Fibroblast of the conjunctiva (primary cell): ENCODE data around the gene ATOH1.

ENCODE experiments used
- DNase-seq: peaks from one replicate; pipeline ENCODE4 v3.0.0-alpha.2; 2010; ENCODE audit warnings: low read depth

ATOH1 gene, protein sequence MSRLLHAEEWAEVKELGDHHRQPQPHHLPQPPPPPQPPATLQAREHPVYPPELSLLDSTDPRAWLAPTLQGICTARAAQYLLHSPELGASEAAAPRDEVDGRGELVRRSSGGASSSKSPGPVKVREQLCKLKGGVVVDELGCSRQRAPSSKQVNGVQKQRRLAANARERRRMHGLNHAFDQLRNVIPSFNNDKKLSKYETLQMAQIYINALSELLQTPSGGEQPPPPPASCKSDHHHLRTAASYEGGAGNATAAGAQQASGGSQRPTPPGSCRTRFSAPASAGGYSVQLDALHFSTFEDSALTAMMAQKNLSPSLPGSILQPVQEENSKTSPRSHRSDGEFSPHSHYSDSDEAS

DNA sequence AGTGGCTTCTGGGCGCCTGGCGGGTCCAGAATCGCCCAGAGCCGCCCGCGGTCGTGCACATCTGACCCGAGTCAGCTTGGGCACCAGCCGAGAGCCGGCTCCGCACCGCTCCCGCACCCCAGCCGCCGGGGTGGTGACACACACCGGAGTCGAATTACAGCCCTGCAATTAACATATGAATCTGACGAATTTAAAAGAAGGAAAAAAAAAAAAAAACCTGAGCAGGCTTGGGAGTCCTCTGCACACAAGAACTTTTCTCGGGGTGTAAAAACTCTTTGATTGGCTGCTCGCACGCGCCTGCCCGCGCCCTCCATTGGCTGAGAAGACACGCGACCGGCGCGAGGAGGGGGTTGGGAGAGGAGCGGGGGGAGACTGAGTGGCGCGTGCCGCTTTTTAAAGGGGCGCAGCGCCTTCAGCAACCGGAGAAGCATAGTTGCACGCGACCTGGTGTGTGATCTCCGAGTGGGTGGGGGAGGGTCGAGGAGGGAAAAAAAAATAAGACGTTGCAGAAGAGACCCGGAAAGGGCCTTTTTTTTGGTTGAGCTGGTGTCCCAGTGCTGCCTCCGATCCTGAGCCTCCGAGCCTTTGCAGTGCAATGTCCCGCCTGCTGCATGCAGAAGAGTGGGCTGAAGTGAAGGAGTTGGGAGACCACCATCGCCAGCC, at the start of gene ATOH1:
TSS of gene ATOH1 (plus strand) at position 422 of the 663 bp plus-strand sequence. CDS start at position 596, 174 bp downstream.
- no peak for DNase-seq

DNA sequence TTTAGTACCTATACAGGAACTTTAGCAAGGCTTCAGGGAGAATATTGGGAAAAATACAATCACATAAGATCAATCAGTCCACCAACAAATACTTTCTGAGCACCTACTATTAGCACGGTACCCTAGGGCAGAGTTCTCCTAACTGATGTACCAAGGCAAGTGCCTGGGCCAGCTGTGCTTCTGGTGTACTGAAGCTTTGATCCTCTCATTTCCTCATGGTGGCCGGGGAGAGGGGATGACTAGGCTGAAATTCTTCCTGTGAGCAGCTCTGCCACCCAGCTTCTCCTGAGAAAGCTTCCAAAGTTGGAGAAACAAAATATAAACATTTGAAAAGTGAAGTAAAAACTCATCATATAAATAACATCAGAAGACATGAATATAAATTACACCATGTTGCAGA, 49.3 kb upstream of the ATOH1 start:
- DNase-seq, result no peak

DNA sequence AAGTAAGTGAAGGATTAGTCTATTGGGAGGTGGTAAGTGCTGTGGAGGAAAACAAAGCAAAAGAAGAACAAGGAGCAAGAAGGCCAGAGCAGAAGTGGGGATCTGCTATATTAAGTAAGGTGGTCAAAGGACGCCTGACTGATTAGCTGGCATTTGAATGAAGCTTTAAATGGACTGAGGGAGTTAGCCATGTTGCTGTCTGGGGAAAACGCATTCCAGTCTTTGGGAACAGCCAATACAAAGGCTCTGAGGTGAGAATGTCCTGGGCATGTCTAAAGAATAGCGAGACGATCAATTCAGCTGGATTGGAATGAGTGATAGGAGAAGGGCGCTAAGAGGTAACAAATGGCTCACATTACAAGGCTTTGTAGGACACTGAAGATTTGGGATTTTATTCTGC, 48.5 kb upstream of the ATOH1 start:
- DNase-seq, result no peak

DNA sequence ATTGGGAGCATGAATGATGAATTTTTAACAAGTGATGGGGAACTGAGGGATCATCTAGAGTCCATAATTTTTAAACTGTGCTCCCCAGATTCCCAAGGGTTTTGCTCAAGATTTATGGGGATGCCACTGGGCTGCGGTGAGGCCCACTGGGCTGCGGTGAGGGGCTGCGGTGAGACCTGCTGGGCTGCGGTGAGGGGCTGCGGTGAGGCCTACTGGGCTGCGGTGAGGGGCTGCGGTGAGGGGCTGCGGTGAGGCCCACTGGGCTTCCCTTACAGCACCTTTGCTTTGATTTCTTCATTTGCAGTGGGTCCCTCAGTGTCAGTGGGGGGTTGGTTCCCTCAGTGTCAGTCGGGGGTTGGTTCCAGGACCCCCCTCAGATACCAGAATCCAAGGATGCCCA, 47.4 kb upstream of the ATOH1 start:
- no peak for DNase-seq

DNA sequence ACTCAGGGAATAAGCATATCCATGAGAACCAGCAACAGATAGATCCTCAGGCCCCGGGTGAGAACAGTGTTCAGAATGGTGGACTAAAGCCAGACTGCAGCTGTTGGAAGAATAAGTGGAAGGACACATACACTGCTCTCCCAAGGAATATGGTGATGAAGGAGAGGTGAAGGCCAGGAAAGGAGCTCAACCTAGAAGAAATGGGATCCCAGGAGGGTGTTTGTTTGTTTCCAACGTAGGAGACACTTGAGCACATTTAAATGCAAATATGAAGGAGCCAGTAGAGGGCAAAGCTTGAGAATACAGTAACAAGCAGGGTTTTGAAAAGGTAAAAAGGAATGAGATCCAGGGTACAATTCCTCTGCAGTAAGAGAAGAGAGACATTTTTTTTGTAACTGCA, 42.4 kb upstream of the ATOH1 start:
- no peak for DNase-seq

DNA sequence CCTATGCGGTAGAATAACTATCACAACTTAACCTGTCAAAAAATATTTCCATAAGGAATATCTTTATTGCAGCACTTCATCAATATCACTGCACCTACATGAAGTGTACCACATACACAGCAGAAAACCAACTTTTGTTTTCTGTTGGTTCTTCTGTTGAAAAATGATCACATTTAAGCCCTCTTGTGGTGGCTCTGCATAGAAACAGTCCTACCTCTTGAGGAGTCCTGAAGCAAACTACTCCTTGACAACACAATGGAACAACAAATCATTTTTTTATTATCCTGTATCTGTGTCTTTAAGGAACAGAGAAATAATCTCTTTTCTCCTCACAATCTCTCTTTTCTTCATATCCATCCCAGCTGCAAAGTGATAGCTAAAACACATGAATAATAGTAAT, 39.8 kb upstream of the ATOH1 start:
- no peak for DNase-seq

DNA sequence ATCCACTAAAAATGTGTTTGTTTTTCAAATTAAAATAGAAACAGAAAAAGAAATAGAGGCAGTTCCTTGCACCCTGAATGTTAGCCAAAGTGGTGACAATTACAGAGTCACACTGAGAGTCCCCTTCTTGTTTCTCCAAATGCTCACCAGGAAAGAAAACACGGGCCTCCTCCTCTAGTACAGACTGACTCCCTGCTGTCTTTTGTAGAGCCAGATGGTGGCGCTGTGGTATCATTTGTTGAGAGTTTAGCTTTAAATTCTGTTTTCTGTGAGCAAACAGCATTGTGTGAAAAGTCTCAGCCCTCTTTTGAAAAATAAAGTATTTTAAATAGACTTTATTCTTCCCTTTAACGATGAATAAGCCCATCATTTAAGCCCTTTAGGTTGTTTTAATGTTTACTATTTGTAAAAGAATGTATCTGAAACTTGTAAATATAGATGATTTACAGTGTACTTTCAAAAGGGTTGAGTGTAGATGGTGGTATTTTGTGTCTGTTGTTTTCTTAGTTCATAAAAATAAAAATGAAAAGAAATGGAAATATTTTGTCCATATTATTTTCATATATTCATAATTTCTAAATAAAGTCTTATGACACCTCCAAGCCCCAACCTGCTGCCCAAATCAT, 36.9 kb upstream of the ATOH1 start:
- DNase-seq, result peak; percentile 8

DNA sequence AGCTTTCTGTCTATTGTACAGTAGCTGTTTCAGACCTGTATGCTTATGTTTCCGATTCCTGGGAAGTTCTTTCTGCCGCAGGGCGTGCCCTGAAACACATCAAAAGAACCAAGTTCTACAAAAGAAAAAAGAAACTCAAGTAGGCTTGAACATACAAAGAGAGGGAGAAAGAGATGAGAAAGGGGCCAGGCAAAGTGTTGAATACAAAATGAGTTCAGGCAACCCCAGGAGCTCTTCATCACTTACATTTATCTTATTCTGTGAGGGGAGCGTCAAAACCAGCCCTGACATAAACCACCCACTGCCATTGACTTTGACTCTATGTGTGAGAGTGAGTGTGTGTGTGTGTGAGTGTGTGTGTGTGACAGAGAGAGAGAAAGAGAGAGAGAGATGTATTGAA, 26.5 kb upstream of the ATOH1 start:
- DNase-seq, result no peak

DNA sequence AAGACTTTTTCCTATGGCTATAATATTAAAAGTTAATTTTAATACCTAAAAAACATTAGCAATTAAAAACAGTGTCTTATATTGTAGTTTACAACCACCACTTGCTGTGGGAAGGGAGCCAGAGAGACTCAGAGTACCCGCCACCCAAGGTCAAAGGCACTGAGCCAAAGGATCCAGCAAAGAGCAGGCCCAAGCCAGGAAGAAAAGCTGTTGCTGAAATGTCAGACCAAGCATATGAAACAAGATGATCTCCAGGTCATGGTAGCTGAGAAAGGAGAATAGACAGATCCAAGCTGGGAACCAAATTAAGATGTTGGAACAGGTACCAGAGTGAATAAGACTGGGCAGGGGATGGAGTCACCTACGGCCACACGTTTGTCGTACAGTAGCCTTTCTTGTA, 18.8 kb upstream of the ATOH1 start:
- DNase-seq, result no peak

DNA sequence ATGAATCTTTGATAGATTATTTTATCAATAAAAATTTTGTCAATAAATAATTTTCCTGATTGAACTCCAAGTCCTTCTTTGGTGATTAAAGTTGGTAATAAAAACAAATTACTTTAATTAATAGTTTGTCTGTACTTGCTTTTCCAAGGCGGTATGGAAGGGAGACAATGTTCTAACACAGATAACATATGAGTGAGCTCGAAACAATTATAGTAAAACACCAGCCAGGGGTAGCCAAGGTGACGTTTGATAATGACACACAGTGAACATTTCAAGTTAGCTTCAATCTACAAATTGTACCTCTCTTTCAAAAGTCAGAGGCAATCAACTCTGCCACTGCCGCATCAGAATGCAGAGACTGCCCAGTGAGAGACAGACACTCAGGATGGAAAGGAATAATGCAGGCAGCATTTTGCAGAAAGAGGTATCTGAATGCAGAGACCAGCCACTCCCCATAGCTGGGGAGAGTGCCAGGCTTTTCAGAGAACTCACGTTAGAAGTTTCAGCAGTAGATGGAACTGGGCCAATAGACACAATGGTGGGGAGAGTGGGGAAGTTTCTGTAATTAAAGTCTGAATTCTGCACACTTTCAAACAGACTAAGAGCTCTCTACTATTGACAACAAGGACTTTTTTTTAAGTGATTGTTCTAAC, 18.1 kb upstream of the ATOH1 start:
- no peak for DNase-seq

DNA sequence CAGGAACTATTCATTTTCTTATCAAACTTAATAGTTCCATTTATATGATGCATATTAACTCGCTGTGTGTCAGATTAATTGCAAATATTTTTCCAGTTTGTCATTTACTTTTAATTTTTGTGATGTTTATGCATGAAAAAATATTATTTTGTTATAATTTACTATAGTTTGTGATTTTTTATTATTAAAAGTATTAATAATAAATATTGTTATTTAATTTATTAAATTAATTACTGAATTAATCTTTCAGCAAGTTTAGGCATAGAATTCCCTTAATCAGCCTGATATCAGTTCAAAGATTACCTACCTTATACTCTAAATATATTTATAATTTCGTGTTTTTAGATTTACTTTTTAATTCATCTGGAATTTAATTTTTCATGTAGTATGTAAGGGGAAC, 15.5 kb upstream of the ATOH1 start:
- no peak for DNase-seq

DNA sequence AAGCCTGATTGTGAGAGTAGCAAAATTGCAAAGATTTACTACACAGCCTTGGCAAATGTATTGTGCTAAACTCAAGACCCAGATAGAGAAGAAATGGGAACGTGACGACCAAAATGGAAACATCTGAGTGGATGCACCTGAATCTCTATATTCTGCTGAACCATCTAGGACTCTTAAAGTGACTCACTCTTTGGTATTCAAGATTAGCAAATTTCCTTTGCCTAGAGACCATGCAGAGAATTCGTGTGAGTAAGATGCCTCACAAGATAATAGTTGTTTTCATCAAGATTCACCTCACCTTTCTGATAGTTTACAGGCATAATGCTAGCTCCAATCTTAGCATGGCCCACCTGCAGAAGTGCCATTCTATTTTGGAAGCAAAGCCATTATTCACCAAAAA, 14.4 kb upstream of the ATOH1 start:
- no peak for DNase-seq

DNA sequence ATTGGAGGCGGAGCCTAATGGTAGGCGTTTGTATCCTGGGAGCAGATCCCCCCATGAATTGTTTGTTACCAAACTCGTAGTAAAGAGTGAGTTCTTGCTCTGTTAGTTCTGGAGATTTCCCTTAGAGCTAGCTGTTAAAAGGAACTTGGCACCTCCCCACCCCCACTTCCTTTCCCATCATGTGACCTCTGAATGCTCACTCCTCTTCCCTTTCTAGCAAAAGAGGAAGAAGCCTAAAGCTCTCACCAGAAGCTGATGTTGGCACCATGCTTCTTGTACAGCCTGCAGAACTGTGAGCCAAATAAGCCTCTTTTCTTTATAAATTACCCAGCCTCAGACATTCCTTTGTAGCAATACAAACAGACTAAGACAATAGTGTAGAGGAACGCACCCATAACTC, 13.8 kb upstream of the ATOH1 start:
- DNase-seq, result no peak

DNA sequence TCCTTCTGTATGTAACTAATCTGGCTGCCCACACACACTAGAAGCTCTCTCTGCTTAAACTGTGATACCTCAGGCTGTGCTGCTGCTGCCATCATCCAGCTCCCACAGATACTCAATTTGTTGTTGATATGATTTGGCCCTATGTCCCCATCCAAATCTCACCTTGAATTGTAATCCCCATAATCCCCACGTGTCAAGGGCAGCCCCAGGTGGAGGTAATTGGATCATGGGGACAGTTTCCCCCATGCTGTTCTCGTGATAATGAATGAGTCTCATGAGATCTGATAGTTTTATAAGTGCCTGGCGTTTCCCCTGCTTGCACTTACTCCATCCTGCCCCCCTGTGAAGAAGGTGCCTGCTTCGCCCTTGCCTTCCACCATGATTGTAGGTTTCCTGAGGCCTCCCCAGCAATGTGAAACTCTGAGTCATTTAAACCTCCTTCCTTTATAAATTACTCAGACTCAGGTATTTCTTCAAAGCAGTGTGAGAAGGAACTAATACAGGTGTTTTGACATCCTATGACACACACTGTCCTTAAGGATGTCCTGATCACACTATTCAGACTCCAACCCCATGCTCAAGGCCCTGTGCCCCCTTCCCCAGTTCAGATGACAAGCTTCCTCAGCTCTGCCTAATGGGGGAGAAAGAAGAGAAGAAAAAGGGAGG, 2.9 kb upstream of the ATOH1 start:
- no peak for DNase-seq

DNA sequence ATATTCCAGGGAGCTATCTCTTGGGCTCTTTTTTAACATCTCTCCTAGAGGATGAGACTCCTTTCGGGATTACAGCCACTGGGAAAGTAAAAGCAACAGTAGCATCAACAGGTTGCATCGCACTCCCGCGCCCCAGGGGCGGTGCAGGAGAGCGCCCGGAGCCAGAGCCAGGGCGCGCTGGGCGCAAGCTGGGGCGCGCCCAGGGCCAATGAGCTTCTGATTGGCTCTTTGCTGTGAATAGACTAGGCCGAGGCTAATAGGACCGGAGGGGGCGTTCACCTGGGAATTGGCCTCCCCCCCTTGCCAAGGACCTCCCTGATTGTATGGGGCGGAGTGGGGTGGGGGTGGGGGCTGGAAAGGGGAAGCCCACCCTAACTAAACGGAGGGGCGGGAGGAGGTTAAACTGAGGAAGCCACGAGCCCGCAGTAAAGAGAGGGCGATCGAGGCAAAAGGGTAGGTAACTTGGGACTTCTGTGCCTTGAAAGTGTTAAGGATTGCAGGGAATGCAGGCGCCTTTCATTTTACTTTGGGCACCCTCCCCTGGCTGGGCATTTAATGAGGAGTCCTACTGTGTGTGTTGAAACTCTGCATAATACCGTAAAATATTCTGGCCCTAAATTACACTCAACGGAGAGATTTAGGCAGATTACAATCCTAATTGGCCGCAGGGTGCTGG, 1.1 kb upstream of the ATOH1 start:
- no peak for DNase-seq

DNA sequence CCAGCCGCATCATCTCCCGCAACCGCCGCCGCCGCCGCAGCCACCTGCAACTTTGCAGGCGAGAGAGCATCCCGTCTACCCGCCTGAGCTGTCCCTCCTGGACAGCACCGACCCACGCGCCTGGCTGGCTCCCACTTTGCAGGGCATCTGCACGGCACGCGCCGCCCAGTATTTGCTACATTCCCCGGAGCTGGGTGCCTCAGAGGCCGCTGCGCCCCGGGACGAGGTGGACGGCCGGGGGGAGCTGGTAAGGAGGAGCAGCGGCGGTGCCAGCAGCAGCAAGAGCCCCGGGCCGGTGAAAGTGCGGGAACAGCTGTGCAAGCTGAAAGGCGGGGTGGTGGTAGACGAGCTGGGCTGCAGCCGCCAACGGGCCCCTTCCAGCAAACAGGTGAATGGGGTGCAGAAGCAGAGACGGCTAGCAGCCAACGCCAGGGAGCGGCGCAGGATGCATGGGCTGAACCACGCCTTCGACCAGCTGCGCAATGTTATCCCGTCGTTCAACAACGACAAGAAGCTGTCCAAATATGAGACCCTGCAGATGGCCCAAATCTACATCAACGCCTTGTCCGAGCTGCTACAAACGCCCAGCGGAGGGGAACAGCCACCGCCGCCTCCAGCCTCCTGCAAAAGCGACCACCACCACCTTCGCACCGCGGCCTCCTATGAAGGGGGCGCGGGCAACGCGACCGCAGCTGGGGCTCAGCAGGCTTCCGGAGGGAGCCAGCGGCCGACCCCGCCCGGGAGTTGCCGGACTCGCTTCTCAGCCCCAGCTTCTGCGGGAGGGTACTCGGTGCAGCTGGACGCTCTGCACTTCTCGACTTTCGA, 654 bp downstream of the ATOH1 start:
- DNase-seq, result no peak

DNA sequence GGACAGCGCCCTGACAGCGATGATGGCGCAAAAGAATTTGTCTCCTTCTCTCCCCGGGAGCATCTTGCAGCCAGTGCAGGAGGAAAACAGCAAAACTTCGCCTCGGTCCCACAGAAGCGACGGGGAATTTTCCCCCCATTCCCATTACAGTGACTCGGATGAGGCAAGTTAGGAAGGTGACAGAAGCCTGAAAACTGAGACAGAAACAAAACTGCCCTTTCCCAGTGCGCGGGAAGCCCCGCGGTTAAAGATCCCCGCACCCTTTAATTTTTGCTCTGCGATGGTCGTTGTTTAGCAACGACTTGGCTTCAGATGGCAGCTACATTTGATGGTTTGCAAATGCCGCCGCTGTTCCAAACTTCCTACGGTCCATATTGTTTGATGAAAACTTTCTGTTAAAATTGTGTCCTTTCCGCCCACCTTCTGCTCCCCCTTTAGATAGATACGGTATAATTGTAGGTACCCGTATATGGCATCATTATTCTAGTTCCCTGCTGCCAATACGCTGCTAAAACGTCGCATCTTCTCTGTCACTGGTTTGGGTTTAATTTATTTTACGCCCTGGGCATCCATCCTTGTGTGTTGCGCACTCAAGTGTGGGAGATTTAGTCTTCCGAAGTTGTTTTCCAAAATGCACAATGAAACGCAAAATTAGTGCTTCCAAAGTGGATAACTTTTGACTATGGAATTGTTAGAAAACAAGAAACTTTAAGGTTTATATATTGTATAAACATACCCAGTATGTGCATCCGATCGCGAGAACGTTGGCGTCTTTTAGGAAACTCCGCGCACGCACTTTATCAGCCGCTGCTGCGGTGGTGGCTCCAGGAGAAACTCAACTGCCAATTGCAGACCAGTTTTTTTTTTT, 1.5 kb downstream of the ATOH1 start:
- DNase-seq, result no peak

DNA sequence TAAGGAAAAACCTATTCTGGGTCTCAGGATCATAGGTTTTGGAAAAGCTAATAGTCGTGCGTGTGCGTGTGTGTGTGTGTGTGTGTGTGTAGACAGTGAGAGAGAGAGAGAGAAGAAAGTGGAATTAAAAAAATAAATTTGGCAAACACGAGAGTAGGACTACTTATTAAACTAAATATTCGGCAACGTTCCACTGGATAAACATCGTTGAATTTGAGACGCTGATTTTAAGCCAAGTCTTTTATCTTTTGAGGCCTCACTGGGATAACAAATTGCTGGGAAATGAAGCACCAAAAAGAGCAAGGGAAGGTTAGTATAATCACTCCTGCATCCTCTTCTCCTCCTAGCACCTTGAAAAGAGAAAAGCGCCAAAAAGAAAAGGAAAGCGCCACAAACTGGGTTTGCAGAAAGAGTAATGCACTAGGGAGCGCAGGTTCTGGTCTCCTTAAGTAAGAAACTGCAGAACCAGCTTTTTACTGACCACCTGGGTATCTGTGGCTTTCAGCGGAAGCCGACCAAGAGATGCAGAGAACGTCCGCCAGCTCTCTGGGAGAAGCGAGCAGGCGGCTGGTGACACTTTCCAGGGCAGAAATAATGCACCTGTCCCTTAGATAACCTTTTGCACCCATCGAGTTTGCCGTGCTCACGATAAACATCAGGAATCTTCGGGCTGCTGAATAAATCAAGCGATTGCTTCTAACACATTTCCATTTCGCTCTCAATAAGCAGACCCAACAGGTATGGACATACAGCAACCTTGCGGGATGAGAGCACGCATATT, 3.4 kb downstream of the ATOH1 start:
- no peak for DNase-seq
